Measurements from ENCODE around the gene CCT6A.
"Not testable (repeated sequence)": the region's sequence is repeated elsewhere in the genome, so short reads cannot be mapped to it uniquely, and the experiment has no call there.

CCT6A gene

DNA sequence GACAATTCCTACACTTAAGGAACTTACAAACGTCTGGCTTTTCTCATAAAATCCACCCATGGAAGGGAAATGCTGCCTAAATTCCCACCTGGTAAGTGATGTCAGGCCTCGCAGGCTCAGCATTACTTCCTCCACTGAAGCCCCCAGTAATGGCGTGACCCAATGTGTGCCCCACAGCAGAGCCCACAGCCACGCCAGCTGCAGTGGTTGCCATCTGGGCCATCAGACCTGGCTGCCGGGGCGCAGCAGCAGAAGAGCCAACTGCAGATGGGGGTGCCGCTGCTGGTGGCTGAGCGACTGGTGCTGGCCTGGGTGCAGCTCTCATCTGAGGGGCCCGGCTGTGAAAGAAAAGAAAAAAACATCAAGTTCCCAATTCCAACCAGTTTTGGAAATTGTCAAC, 52.6 kb downstream of the CCT6A start:
- not testable (repeated sequence) for DNase-seq

DNA sequence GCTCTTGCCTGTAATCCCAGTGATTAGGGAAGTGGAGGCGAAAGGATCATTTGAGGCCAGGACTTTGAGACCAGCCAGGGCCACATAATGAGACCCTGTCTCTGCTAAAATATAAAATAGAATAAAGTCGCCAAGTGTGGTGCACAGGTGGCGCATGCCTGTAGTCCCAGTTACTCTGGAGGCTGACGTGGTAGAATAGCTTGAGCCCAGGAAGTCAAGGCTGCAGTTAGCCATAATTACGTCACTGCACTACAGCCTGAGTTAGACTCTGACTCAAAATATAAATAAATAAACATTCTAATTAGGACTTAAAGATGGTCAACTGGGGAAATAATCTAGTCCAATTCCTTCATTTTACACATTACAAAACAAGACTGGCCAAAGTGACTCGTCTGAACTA, 53.9 kb downstream of the CCT6A start:
- DNase-seq = no peak

DNA sequence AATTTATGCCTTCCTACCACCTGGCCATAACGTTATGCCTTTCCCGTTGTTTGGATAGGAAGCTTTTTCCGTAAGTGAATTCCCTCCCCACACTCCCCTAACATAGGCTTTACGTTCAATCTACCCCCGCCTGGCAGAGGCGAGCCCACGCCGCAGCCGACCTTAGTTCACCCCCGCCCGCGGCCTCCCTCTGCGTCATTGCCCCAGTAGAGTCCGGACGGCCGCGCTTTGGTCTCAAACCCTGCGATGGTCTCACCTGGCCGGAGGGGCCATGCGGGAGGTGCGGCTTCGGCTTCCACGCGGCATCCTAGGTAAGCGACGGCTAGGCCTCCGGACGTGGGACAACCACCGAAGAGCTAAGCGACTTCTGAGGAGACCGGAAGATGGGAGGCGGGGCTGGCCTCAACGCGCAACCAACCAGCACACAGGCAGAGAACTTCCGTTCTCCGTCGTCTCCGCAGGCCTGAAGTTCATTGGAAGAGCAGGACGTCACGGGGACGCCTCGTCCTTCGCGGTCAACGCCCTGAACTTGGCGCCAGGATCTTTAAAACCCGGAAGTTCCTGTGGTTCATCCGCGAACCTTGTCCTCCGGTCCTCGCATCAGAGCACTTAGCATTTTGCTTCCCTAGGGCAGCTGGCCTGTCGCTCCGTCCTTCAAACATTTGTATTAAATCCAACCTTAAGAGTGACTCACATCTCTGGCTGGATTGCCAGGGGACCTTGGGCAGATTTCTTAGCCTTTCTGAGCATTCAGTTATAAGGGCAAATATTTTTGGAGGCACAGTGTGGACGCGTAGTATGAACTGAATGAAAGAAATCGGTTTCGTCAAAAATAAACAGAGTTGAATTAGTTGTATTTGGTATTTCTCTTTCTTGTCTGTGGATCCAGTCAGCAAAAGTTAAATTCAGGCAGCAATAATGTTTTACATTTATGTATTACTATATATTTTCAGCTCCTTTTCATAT, 54.8 kb downstream of the CCT6A start, which contains the start of gene CHCHD2:
TSS of gene CHCHD2 (minus strand) at position 369 of the 966 bp plus-strand sequence. CDS start at position 306, 63 bp downstream.
- DNase-seq = peak; percentile 93

DNA sequence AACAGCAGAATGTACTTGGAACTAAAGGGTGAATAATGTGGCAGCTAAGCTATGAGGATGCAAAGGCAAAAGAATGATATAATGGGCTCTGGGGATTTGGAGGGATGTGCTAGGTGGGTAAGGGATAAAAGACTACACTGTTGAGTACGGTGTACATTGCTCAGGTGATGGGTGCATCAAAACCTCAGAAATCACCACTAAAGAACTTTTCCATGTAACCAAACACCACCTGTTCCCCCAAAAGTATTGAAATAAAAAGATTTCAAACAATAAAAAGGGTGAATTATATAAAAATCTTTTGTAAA, 56.3 kb downstream of the CCT6A start:
- DNase-seq = no peak

DNA sequence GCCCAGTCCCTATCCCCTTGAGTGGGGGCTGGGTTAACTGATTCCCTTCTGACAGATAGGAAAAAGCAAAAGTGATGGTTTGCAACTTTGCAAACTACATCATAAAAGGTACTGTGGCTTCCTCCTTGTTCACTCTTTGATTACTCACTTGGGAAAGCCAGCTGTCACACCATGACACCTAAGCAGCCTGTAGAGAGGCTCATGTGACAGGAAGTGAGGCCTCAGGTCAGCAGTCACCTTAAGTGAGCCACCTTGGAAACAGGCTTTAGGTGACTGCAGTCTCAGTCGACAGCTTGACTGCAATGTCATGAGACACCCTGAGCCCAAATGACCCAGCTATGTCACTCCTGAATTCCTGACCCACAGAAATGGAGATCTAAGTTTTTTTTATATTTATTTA, 59.0 kb downstream of the CCT6A start:
- DNase-seq = no peak

DNA sequence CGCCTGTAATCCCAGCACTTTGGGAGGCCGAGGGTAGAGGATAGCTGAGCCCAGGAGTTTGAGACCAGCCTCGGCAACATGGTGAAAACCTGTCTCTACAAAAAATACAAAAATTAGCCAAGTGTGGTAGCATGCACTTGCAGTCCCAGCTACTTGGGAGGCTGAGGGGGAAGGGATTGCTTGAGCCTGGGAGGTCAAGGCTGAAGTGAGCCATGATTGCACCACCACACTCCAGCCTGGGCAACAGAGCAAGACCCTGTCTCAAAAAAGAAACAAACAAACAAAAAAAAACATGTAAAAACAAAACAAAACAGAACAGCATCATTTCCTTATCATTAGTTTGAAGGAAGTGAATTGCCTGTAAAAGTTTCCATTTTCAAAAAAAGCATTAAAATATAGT, 60.7 kb downstream of the CCT6A start:
- not testable (repeated sequence) for DNase-seq
